T follicular helper cell (primary cell): ENCODE data around the gene BOC.

Experiments
- DNase-seq: peaks from one replicate; pipeline ENCODE4 v3.0.0-alpha.2; 2020; ENCODE audit warnings: low read depth

BOC gene

DNA sequence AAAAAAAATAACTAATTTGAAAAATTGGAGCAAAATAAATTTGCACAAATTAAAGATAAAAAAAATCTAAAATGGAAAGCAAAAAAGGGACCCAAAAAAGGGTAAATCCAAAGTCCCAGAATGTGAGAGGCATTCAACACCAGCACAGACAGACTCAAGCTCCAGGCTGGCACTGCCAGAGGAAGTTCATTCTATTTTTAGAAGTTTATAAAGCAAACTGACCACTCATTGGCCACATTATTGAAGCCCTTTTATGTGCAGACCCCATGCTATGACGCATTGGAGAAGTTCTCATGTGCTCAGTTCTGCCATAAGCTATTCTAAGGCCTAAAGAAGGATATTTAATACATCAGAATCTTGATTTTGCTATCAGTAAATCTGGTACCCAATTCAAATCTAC is 17.6 kb upstream of the BOC start:
- no peak for DNase-seq

DNA sequence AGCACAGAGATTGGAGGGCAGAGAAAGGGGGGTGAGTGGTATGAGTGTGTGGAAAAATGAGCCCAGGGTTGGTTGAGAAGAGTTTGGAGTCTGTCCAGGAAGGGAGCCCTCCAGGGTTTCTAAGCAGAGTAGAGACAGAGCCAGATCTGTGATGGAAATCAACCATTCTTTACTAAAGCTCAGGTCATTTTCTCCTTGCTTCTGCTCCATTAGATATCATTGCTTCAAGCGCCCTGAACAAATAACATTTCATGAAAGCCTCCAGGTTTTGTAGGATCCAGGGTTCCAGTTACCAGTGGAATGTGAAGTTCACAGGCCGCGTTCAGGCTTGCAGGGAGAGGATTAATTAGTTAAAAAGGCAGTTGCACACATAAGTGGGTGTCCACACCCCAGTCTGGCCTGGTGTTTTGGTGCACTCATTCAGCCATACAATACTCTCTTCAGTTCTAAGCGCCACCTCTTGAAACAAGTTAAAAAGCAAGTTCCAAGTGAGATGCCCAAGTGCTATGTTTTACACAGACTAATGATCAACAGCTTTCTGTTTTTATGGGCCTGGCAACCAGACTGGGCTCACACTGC is 16.4 kb upstream of the BOC start:
- DNase-seq: no peak

GRCh38 chr3:113200351-113200750 is 11.0 kb upstream of the BOC start:
- DNase-seq: no peak

GRCh38 chr3:113200946-113201345 is 10.4 kb upstream of the BOC start:
- no peak for DNase-seq

GRCh38 chr3:113204371-113204770 is 7.0 kb upstream of the BOC start:
- DNase-seq: no peak

GRCh38 chr3:113205481-113205880 is 5.9 kb upstream of the BOC start:
- no peak for DNase-seq

- no peak for DNase-seq
Measured at GRCh38 chr3:113210604-113211329, 590 bp upstream of the BOC start.

DNA sequence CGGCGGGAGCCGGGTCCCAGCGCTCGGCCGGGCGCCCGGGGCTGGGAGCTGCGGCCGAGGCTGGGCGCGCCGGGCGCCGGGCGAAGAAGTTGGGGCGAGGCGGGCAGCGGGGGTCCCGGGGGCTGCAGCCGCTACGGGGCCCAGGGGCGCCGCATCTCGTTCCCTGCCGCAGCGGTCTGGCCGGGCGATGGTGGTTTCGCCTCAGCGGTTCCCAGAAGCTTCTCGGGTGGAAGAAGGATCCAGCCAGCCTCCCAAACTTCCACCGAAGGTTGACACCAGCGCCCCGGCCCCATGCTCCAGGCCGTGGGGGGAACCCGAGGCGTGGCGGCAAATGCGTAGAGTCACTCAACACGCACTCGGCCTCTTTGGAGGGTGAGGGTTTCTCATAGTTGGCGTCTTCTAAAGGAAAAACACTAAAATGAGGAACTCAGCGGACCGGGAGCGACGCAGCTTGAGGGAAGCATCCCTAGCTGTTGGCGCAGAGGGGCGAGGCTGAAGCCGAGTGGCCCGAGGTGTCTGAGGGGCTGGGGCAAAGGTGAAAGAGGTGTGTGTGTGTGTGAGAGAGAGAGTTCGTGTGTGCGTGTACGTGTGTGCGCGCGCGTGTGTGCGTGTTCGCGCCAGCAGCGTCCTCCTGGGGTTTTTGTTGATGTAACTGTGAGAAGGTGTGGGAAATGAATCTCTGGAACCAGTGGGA is 940 bp downstream of the BOC start:
- DNase-seq: no peak

GRCh38 chr3:113212844-113213375 is 1.6 kb downstream of the BOC start:
- no peak for DNase-seq

GRCh38 chr3:113213896-113214587 is 2.7 kb downstream of the BOC start:
- no peak for DNase-seq

- no peak for DNase-seq
Measured at GRCh38 chr3:113214917-113215595, 3.7 kb downstream of the BOC start.

DNA sequence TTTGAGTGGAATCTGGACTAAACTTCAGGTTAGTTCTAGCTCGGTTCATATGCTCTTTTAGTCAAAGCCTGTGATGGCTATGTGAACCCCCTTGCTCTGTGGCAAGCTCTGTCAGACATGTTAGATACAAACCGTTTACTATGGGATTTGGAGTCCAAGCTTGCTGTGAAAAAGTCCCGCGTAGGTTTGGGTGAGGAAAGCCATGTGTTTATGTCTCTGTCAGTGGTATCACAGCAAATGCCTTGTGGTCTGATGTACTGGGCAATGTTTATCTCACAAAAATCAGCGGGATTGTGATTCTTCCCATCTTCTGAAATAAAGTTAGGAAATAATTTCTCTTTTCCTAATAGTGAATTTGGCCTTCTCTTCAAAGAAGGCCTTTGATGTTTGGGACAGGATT is 5.0 kb downstream of the BOC start:
- no peak for DNase-seq

- DNase-seq: no peak
Measured at GRCh38 chr3:113218011-113218680, 6.8 kb downstream of the BOC start.

- DNase-seq: no peak
Measured at GRCh38 chr3:113218681-113219045, 7.3 kb downstream of the BOC start.

GRCh38 chr3:113219605-113220300 is 8.4 kb downstream of the BOC start:
- DNase-seq: no peak

DNA sequence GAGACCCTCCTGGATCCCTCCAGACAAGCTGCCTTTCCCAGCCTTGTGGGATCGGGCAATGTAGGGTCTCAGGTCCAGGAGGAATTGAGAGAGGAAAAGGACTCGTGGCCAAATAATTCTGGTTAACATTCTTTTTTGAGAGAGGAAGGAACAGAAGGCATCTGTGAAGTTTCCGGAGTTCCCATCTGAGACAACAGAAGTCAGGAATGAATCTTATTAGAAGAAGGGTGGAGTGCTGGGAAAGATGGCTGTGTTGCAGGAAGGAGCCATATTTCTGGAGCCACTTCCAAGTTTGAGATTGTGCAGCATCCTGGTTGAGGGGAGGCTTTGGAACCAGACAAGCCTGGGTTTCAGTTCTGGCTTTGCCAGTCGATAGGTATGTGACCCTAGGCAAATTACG is 9.4 kb downstream of the BOC start:
- no peak for DNase-seq

DNA sequence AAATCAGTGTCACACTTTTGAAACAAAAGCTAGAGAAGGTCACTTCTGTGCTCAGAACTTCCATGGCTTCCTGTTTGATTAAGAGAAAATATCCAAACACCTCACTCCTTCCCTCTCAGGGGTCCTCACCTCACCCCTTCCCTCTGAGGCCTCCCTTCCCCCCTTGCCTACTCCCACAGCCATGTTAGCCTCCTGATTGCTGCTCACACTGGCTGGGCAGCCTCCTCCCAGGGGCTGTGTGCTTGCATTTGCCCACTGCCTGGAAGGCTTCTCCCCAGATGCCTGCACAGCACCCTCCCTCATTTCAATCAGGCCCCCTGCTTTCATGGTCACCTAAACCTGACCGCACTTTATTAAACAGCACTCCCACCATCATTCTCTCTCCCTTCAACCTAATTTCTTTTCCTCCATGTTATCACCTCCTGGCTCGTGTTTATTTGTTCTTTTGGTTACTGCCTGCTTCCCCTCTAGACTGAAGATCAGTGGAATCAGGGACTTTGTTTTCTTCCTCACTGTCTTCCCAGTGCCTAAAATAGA is 10.4 kb downstream of the BOC start:
- no peak for DNase-seq

GRCh38 chr3:113222451-113223086 is 11.2 kb downstream of the BOC start:
- no peak for DNase-seq

DNA sequence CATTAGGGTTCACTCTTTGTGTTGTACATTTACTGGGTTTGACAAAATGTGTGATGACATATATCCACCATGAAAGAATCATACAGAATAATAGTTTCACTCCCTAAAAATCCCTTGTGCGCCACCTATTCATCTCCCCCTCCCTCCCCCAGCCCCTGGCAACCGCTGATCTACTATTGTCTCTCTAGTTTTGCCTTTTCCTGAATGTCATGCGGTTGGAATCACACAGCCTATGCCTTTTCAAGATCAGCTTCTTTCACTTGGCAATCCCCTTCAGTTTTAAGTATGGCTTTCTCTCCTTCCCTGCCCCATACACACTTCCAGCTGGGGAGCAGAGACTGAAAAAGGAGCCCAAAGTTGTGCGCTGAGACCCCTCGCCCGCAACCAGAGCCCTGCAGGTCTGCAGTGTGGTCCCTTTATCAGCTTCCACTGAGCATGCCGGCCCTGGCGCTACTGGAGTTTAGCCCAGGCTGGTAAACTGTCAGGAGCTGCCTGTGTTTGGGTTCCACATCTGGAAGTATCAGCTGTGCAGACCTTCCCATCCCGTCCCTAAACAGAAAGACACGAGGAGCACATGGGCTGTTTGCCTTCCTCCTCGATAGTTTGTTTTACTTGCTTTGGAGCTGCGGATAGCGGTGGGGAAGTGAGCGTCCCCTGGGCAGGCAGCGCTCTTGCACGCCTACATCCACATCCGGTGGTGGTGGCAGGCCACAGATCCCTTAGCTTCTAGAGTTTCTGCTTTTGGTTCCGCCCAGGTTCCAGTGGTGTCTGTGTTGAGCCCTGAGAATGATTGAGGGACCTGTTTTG is 12.3 kb downstream of the BOC start:
- DNase-seq: no peak
